Measurements from ENCODE around the gene HPDL. TPM values are rescaled to one million over a fixed set of nuclear protein-coding genes. Genes with fewer than 3 reads are reported as not detected.

The HPDL gene
- total and polyA plus RNA-seq, 2 of the 8 experiments (the other 6 are each of a cell fraction or from before 2014, with no cell fraction given), result 58.5 to 62.7 TPM

- TF ChIP-seq CTCF (IDR thresholded peaks at IDR 0.05; ENCODE audit: control extremely low read depth in 1 of 3, insufficient read depth in 1 of 3, low read depth in 1 of 3, low read length in 3 of 3) (no peak), BRCA1 (IDR thresholded peaks at IDR 0.05; ENCODE audit: low read depth, low read length) (no peak), GTF2F1 (IDR thresholded peaks at IDR 0.05; ENCODE audit: borderline replicate concordance, low read depth, low read length) (no peak), EZH2 (IDR thresholded peaks at IDR 0.05; ENCODE audit: low read depth, low read length, severe bottlenecking) (no peak), EP300 (IDR thresholded peaks at IDR 0.05; ENCODE audit: borderline replicate concordance in 1 of 2, low read depth in 2 of 2, low read length in 2 of 2) (no peak), ASH2L (IDR thresholded peaks at IDR 0.05; ENCODE audit: low read length) (no peak), NANOG (IDR thresholded peaks at IDR 0.05; ENCODE audit: insufficient read depth, low read depth, low read length, poor library complexity, severe bottlenecking) (no peak)
These were observed 20.4 kb upstream of the HPDL start (continued) for GRCh38 chr1:45306319-45306718.

Data from H1 (cell line).